PC-9 (cell line): ENCODE results near the gene ATXN1. TPM values are rescaled to one million over a fixed set of nuclear protein-coding genes. Genes with fewer than 3 reads are reported as not detected.

Experiments
- BruUV-seq: library from RNA; stranded (reverse); fragments of 400-500 nt; replicated peaks from 2 replicates; lab custom pipeline; 2021; lab: Mats Ljungman, UMichigan
- CTCF ChIA-PET: fragments of 300-600 bp; sonication (Branson Sonifier 250); formaldehyde crosslinking; loops from one replicate; lab custom pipeline; 2022; ENCODE audit warnings: antibody characterized with exemption; lab: Charles Lee
- POLR2A ChIA-PET: fragments of 300-600 bp; sonication (Branson Sonifier 250); formaldehyde crosslinking; loops from one replicate; lab custom pipeline; 2022; ENCODE audit warnings: antibody characterized with exemption; ENCODE audit not compliant: unreplicated experiment; lab: Charles Lee
- DNase-seq, 2 experiments: peaks; one replicate each; pipeline versions ENCODE4 v3.0.0 to v3.0.0-alpha.2; 2015 to 2022; ENCODE audit warnings: mixed read lengths in 1 of 2
- H2AFZ ChIP-seq: fragments of 200-600 bp; sonication (generic); 2 replicates; pipeline ENCODE4 v1.8.1; 2017; ENCODE audit warnings: antibody characterized with exemption
- H3F3A ChIP-seq: fragments of 200-600 bp; sonication (generic); 2 replicates; pipeline ENCODE4 v1.8.1; 2017; ENCODE audit warnings: antibody characterized with exemption, mild to moderate bottlenecking, low read depth; ENCODE audit not compliant: insufficient read depth
- H3K27ac ChIP-seq: fragments of 200-600 bp; sonication (generic); 2 replicates; pipeline ENCODE4 v1.6.1; 2016; ENCODE audit warnings: mixed run types
- H3K27me3 ChIP-seq: fragments of 200-600 bp; sonication (generic); 2 replicates; pipeline ENCODE4 v1.6.1; 2016; ENCODE audit warnings: low read depth, mixed run types; ENCODE audit not compliant: insufficient read depth
- H3K36me3 ChIP-seq: fragments of 200-600 bp; sonication (generic); 2 replicates; pipeline ENCODE4 v1.6.1; 2016; ENCODE audit warnings: low read depth, mixed run types
- H3K4me1 ChIP-seq: fragments of 200-600 bp; sonication (generic); replicated peaks from 2 replicates; pipeline ENCODE4 v1.6.1; 2016; ENCODE audit warnings: mixed run types; ENCODE audit not compliant: insufficient read depth
- H3K4me2 ChIP-seq: fragments of 200-600 bp; sonication (generic); 2 replicates; pipeline ENCODE4 v1.6.1; 2017; ENCODE audit warnings: mixed run types
- H3K4me3 ChIP-seq: fragments of 200-600 bp; sonication (generic); 2 replicates; pipeline ENCODE4 v1.6.1; 2016; ENCODE audit warnings: mixed run types
- H3K79me2 ChIP-seq: fragments of 200-600 bp; sonication (generic); 2 replicates; pipeline ENCODE4 v1.6.1; 2017; ENCODE audit warnings: low read depth, mixed run types
- H3K9me2 ChIP-seq: fragments of 200-600 bp; sonication (generic); 2 replicates; pipeline ENCODE4 v1.8.1; 2017; ENCODE audit warnings: mild to moderate bottlenecking; ENCODE audit not compliant: insufficient read depth
- H3K9me3 ChIP-seq: fragments of 200-600 bp; sonication (generic); 2 replicates; pipeline ENCODE4 v1.8.1; 2016; ENCODE audit warnings: low read depth; ENCODE audit not compliant: insufficient read depth
- H4K20me1 ChIP-seq: fragments of 200-600 bp; sonication (generic); 2 replicates; pipeline ENCODE4 v1.8.1; 2017; ENCODE audit not compliant: insufficient read depth
- CTCF ChIP-seq: fragments of 200-600 bp; sonication (generic); conservative IDR thresholded peaks from 2 replicates; pipeline ENCODE4 v1.6.1; 2017; ENCODE audit warnings: mixed run types, antibody characterized with exemption, mild to moderate bottlenecking, moderate library complexity
- EZH2 ChIP-seq: fragments of 200-600 bp; sonication (generic); IDR thresholded peaks from 2 replicates; pipeline ENCODE4 v1.8.0; 2017; ENCODE audit warnings: antibody characterized with exemption, low read depth
- intact Hi-C: fragments of 100-400 bp; cut with micrococcal nuclease; formaldehyde crosslinking; loops from one replicate; pipeline ENCODE4 v1.10.0; 2022; ENCODE audit not compliant: unreplicated experiment
- total RNA-seq: library from RNA; stranded (reverse); gene quantifications from 2 replicates; pipeline ENCODE4 v1.2.3, GENCODE V29; 2021

ATXN1 gene
- total RNA-seq, 1 experiment from 2014 or later: 42.7 TPM

- Histone ChIP-seq H3K27me3 (no peaks in the 10 kb centered on the region), H3K27ac (no peak overlapping the region), H3K4me2 (no peak overlapping the region), H3K4me1 (no peaks in the 10 kb centered on the region), H3K36me3 (no peaks in the 10 kb centered on the region), H4K20me1 (no peaks in the 10 kb centered on the region), H3K9me3 (no peaks in the 10 kb centered on the region), H3F3A (no peaks in the 10 kb centered on the region), H3K4me3 (no peak overlapping the region), H3K79me2 (no peaks in the 10 kb centered on the region), H2AFZ (no peak overlapping the region), H3K9me2 (no peaks in the 10 kb centered on the region)
- no peak for TF ChIP-seq CTCF
- no peak for TF ChIP-seq EZH2
- CTCF ChIA-PET: no interaction called here
- BruUV-seq: no TSS peak
- POLR2A ChIA-PET: no interaction called here
- DNase-seq: no peak
- intact Hi-C loops: no loop called here
These were observed 386.1 kb downstream of the ATXN1 start for GRCh38 chr6:16375206-16375605.

- intact Hi-C loops: no loop called here
- Histone ChIP-seq H3K36me3 (no peaks in the 10 kb centered on the region), H3K4me3 (no peak overlapping the region), H3K4me2 (no peak overlapping the region), H3K9me3 (no peaks in the 10 kb centered on the region), H3K9me2 (no peaks in the 10 kb centered on the region), H4K20me1 (no peaks in the 10 kb centered on the region), H3K4me1 (no peaks in the 10 kb centered on the region), H3K79me2 (no peaks in the 10 kb centered on the region), H3K27me3 (no peaks in the 10 kb centered on the region), H3F3A (no peaks in the 10 kb centered on the region), H3K27ac (no peak overlapping the region), H2AFZ (no peak overlapping the region)
- TF ChIP-seq EZH2: no peak
- TF ChIP-seq CTCF: no peak
- no peak for DNase-seq
- POLR2A ChIA-PET: no interaction called here
- no TSS peak for BruUV-seq
- CTCF ChIA-PET: no interaction called here
These were observed 386.6 kb downstream of the ATXN1 start for GRCh38 chr6:16374461-16375200.

GRCh38 chr6:16374016-16374415 is 387.2 kb downstream of the ATXN1 start:
- no peak overlapping the region for H3K4me2 ChIP-seq
- ChIA-PET POLR2A (no interaction called here), CTCF (no interaction called here)
- no peaks in the 10 kb centered on the region for H3K36me3 ChIP-seq
- DNase-seq: no peak
- no peak overlapping the region for H3K27ac ChIP-seq
- no TSS peak for BruUV-seq
- no peaks in the 10 kb centered on the region for H3K4me1 ChIP-seq
- H3K27me3 ChIP-seq: no peaks in the 10 kb centered on the region
- TF ChIP-seq CTCF (no peak), EZH2 (no peak)
- no peak overlapping the region for H2AFZ ChIP-seq
- no peaks in the 10 kb centered on the region for H3K9me3 ChIP-seq
- no peaks in the 10 kb centered on the region for H3K9me2 ChIP-seq
- no peak overlapping the region for H3K4me3 ChIP-seq
- H4K20me1 ChIP-seq: no peaks in the 10 kb centered on the region
- no peaks in the 10 kb centered on the region for H3F3A ChIP-seq
- no peaks in the 10 kb centered on the region for H3K79me2 ChIP-seq
- intact Hi-C loops: no loop called here
